NCI-H2171 (cell line): ENCODE results near the gene ZNF654.
"Not testable (repeated sequence)": the region's sequence is repeated elsewhere in the genome, so short reads cannot be mapped to it uniquely, and the experiment has no call there.

Experiments
- DNase-seq: peaks from one replicate; lab custom pipeline; 2025; lab: John Stamatoyannopoulos, UW

Gene ZNF654

GRCh38 chr3:88142094-88142624 is 83.1 kb downstream of the ZNF654 start:
- no peak for DNase-seq

- no peak for DNase-seq
These were observed 88.2 kb downstream of the ZNF654 start for GRCh38 chr3:88147261-88147660.

GRCh38 chr3:88148651-88149050 is 89.6 kb downstream of the ZNF654 start:
- DNase-seq = no peak

DNA sequence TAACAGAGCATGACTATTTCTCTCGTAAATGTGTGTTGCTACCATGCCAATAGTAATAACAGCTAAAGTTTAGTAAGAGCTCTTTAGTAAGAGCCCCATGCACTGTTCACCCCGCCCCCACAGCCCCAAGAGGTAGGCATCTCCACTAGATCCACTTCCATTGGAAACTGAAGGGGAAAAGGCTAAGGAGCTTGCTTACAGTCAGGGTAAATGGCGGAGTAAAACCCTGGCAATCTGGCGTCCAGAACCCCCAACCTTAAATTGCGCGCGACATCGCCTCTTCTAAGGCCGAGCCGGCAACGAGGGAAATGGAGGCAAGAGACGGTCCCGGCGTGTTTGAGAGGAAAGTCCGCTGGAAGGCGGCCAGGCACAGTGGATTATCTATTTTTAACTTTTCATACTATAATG is 90.0 kb downstream of the ZNF654 start:
- peak; percentile 28 for DNase-seq

DNA sequence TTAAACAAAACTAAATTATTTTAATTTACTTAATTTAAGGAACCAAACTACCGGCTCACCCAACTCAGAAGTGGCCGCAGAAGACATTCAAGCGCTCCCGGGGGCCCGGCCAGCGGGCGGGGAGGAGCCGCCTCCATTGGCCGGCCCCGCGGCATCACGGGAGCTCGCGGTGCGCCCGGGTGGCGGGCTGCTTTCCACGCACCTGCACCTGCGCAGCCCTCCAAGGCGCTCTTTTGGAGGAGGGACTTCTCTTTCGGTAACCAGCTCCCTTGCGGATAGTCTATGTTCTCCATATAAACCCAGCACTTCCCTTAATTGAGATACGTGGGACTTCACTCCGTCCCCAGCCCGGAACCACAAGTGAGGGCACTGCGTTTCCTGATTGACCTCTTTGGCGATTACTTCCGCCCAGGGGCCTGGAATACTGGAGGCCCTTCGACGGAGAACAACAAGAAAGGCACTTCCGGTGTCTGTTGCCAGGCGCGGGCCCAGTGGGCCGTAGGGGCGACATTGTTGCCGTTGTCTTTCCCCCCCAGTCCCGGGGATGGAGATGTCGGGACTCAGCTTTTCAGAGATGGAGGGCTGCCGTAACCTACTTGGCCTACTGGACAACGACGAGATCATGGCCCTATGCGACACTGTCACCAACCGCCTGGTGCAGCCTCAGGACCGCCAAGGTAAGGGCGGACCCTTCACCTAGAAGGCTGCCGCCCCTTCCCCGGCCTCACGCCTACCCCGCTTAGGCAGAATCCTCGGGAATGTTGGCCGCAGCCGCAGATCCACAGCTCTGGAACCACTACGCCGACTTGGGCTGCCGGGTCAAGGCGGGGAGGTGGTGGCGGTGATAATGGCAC is 90.7 kb downstream of the ZNF654 start, which contains the start of gene C3orf38:
TSS of gene C3orf38 (plus strand) at position 451 of the 854 bp plus-strand sequence. CDS start at position 545, 94 bp downstream.
- DNase-seq = peak; percentile 78

GRCh38 chr3:88150371-88150770 is 91.3 kb downstream of the ZNF654 start:
- no peak for DNase-seq

DNA sequence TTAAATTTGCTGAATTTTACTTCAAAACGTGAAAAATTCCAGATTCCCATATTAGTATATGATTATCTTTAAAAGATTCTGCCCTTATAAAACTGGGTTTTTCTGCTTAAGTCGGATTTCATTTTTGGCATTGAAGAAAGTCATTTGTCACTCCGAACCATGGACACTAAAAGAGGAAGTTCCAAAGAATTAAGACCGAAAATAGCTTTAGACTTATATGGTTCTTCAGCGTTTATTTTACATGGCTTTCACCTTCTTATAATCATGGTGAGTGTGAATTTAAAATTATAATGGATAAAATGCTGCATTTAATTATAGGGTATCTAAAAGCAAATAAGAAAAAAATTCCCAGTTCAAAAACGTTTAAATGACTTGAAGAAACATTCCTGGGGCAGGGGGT is 91.8 kb downstream of the ZNF654 start:
- no peak for DNase-seq

DNA sequence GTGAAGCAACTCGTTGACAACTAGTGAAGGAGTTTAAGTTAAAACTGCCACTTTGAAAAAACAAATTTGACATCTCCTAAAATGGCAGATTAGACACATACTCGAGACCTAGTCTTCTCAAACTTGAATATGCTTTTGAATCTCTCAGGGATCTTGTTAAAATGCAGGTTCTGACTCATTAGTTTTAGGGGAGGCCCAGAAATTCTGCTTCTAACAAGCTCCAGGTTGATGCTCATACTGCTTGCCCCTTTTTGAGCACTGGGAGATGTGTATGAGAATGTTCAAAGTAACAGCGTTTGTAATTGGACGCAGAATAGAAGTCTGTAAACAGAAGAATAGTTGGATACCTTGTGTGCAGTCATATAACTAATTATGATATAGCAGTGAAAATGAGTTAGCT is 92.3 kb downstream of the ZNF654 start:
- DNase-seq = no peak

GRCh38 chr3:88152841-88153240 is 93.8 kb downstream of the ZNF654 start:
- DNase-seq = no peak

DNA sequence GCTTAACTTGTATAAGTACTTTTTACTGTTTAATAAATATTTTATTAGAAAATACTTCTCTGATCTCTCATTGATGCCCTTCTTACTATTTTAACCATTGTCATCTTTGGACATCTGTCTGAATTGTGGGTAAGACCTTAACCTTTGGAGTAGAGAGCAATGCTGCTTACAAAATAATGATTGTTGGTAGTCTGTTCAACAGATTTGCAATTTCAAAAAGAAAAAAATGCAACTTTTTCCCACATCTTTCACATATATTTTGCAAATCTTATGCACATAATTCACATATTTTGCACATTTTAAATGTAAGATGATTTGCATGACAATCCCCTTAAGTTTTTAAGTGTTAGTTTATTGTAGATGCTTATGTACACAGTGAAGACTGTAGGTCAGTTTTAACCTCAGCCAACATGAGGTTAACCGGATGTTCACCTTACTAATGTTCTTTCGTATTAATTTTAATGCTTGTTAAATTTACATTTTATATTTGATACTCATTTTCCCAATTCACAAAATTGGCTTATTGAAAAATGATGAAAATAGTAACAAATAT is 107.4 kb downstream of the ZNF654 start:
- no peak for DNase-seq

GRCh38 chr3:88167173-88167572 is 108.1 kb downstream of the ZNF654 start:
- DNase-seq = no peak

GRCh38 chr3:88167704-88168103 is 108.6 kb downstream of the ZNF654 start:
- DNase-seq = no peak

DNA sequence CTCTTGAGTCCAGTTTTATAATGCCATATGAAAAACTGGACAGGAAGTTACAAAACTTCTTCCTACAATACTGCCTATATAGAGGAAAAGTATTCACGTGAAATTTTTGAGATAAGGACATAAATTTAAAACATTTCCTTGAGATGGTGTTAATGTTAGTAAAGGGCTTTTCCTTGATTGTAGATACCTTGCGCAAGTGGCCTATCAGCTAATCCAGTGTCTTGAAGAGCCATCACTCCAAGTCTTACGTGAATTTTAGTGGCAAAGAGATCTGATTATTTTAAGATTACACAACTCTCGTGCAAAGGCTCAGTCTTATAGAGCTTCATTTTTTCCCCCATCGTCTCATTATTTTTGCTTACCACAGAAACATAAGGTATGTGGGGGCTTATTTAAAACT is 109.1 kb downstream of the ZNF654 start:
- DNase-seq = no peak

DNA sequence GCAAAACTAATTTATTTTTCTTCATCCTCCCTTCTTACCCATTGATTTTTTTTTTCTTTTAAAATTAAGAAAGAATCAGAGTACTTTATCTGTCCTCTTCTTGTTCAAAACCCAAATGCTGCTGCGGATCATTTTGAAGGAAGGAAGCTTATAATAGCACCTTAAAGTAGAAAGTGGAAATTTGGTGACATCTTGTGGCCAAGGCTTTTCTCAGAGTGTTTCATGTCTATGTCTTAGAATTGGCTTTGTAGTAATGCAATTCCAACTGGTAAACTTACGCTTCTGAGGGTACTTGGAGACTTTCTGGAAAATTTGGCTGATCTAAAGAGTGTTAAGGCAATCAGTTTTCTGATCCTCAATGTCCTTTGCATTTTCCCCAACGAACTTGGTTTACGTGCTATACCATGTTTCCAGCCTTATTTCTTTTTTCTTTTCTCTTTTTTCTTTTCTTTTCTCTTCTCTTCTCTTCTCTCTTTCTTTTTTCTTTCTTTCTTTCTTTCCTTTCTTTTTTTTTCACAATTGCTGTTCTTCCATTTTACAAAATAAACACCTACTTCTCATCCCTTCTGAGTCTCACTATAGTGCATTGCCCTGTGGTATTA is 121.4 kb downstream of the ZNF654 start:
- DNase-seq = no peak

DNA sequence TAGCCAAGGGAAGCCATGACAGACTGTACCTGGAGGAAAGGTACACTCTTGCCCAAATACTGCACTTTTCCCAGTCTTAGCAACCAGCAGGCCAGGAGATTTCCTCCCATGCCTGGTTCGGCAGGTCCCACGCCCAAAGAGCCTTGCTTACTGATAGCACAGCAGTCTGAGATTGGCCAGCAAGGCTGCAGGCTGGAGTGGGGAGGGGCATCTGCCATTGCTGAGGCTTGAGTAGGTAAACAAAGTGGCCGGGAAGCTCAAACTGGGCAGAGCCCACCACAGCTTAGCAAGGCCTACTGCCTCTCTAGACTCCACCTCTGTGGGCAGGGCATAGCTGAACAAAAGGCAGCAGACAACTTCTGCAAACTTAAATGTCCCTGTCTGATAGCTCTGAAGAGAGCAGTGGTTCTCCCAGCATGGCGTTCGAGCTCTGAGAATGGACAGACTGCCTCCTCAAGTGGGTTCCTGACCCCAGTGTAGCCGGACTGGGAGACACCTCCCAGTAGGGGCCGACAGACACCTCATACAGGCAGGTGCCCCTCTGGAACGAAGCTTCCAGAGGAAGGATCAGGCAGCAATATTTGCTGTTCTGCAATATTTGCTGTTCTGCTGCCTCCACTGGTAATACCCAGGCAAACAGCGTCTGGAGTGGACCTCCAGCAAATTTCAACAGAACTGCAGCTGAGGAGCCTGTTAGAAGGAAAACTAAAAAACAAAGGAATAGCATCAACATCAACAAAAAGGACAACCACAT is 123.3 kb downstream of the ZNF654 start:
- DNase-seq = not testable (repeated sequence)

DNA sequence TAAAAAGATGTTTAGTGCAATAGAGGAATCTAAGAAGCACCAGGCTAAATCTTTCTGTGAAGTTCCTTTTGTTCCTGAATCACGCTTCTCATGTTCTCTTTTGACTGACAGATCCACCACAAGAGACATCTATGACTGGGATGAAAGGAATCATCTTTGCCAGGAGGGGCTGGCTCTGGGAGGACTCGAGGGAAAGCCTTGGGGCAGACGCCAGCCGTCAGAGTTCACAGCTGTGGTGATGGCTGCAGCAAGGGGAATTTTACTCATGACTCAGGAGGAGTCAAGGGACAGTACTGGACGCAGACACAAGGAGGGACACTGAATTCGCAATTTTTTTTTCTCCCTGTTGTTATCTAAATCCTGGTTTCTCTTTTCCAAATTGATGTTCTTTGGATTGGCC is 129.4 kb downstream of the ZNF654 start:
- DNase-seq = no peak

DNA sequence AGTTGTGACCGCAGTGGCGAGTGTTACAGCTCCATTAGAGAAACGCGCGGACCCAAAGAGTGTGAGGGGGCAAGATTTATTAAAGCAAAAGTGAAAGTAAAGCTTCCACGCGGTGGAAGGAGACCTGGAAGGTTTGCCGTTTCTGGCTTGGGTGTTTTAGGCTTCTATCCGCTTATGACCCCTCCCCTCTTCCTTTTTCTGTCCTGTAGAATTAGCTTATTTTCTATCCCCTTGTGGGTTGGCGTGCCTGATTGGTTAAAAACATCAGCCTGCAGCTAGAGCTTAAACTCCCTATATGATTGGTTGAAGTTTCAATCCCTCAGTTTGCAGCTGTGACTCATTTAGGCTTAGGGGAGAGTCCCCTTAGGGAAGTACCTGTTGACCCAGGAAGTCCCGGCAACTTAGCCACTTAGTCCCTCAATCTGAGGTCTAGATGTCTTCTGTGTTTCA is 130.3 kb downstream of the ZNF654 start:
- no peak for DNase-seq

- no peak for DNase-seq
These were observed 132.9 kb downstream of the ZNF654 start for GRCh38 chr3:88191872-88192409.

DNA sequence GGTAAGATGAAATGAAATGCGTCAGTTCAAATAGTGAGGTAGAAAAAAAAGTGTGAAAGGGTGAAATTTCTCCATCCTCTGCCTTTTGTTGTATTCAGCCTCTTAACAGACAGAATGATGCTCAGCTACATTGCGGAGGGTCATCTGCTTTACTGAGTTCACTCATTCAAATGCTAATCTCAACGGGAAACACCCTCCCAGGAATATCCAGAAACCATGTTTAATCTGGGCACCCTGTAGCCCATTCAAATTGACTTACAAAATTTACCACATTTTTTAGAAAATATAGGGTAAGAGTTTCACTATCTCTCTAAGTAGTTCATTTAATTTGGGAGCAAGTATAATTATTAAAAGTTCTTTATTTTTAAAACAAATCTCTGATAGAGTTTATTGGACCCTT is 133.6 kb downstream of the ZNF654 start:
- no peak for DNase-seq
